ENCODE results near the gene PRXL2C. TPM values are rescaled to one million over a fixed set of nuclear protein-coding genes. Genes with fewer than 3 reads are reported as not detected.
"Not testable (repeated sequence)": the region's sequence is repeated elsewhere in the genome, so short reads cannot be mapped to it uniquely, and the experiment has no call there.

Gene PRXL2C
- total RNA-seq, 2 donors from 2014 or later, result 14.3 to 14.6 TPM

GRCh38 chr9:96617439-96618185 lies 37.5 kb downstream of the PRXL2C start:
- Histone ChIP-seq H3K4me3 (peak overlapping the region in 1 of 2 donors; percentile 78), H3K27ac (peak overlapping the region; percentile 88 to 92), H3K27me3 (replicated peaks; ENCODE audit: insufficient read depth) (no peaks in the 10 kb centered on the region), H3K4me1 (replicated peaks) (no peaks in the 10 kb centered on the region), H3K9me3 (no peaks in the 10 kb centered on the region), H3K36me3 (no peaks in the 10 kb centered on the region)
- intact Hi-C loops (cut with DNase I), result loop anchor here (5.0 kb wide), 3 partner anchors 35 to 170 kb away; no protein-coding TSS in a partner anchor
- peak; percentile 21 for DNase-seq (ENCODE audit: low spot score)
- WGBS, result 51% methylated on average over 22 of the region's 22 CpGs
- no peak for TF ChIP-seq POLR2AphosphoS5 (IDR thresholded peaks at IDR 0.05)
- TF ChIP-seq CTCF (IDR thresholded peaks at IDR 0.05), result no peak
- no peak for TF ChIP-seq POLR2A (IDR thresholded peaks at IDR 0.05)

- Histone ChIP-seq H3K27me3 (replicated peaks; ENCODE audit: insufficient read depth) (no peaks in the 10 kb centered on the region), H3K27ac (no peak overlapping the region), H3K9me3 (no peaks in the 10 kb centered on the region), H3K4me3 (no peak overlapping the region), H3K36me3 (no peaks in the 10 kb centered on the region), H3K4me1 (replicated peaks) (no peaks in the 10 kb centered on the region)
- TF ChIP-seq POLR2AphosphoS5 (IDR thresholded peaks at IDR 0.05), result no peak
- no peak for TF ChIP-seq CTCF (IDR thresholded peaks at IDR 0.05)
- no peak for TF ChIP-seq POLR2A (IDR thresholded peaks at IDR 0.05)
- 78% methylated on average over 7 of the region's 7 CpGs for WGBS
- DNase-seq (ENCODE audit: low spot score), result no peak
- intact Hi-C loops (cut with DNase I), result loop anchor here (5.0 kb wide), 3 partner anchors 35 to 170 kb away; no protein-coding TSS in a partner anchor
Observed at GRCh38 chr9:96616817-96617438, 38.2 kb downstream of the PRXL2C start.

GRCh38 chr9:96615411-96615810 lies 39.7 kb downstream of the PRXL2C start:
- 77% methylated on average over 6 of the region's 6 CpGs for WGBS
- Histone ChIP-seq H3K4me3 (no peak overlapping the region), H3K27me3 (replicated peaks; ENCODE audit: insufficient read depth) (no peaks in the 10 kb centered on the region), H3K4me1 (replicated peaks) (no peaks in the 10 kb centered on the region), H3K36me3 (no peaks in the 10 kb centered on the region), H3K27ac (no peak overlapping the region), H3K9me3 (no peaks in the 10 kb centered on the region)
- no peak for TF ChIP-seq POLR2AphosphoS5 (IDR thresholded peaks at IDR 0.05)
- TF ChIP-seq CTCF (IDR thresholded peaks at IDR 0.05), result no peak
- DNase-seq (ENCODE audit: low spot score), result no peak
- intact Hi-C loops (cut with DNase I), result loop anchor here (5.0 kb wide), 3 partner anchors 37 to 168 kb away; no protein-coding TSS in a partner anchor

- DNase-seq (ENCODE audit: low spot score); H3K4me3 ChIP-seq; H3K4me1 ChIP-seq (replicated peaks); H3K27me3 ChIP-seq (replicated peaks; ENCODE audit: insufficient read depth); H3K36me3 ChIP-seq; H3K9me3 ChIP-seq; H3K27ac ChIP-seq: not testable (repeated sequence)
- 95% methylated on average over 4 of the region's 4 CpGs for WGBS
- intact Hi-C loops (cut with DNase I), result loop anchor here (5.0 kb wide), 3 partner anchors 38 to 167 kb away; no protein-coding TSS in a partner anchor
Observed at GRCh38 chr9:96614664-96615063, 40.5 kb downstream of the PRXL2C start.

GRCh38 chr9:96612966-96613589 lies 42.0 kb downstream of the PRXL2C start:
- Histone ChIP-seq H3K4me3 (no peak overlapping the region), H3K36me3 (no peaks in the 10 kb centered on the region), H3K27me3 (replicated peaks; ENCODE audit: insufficient read depth) (no peaks in the 10 kb centered on the region), H3K9me3 (no peaks in the 10 kb centered on the region), H3K27ac (no peak overlapping the region), H3K4me1 (replicated peaks) (no peaks in the 10 kb centered on the region)
- no peak for TF ChIP-seq POLR2AphosphoS5 (IDR thresholded peaks at IDR 0.05)
- TF ChIP-seq POLR2A (IDR thresholded peaks at IDR 0.05), result no peak
- DNase-seq (ENCODE audit: low spot score), result no peak
- intact Hi-C loops (cut with DNase I), result no loop called here
- WGBS, result 12% methylated on average over 1 of the region's 1 CpG

Measured in prostate gland (tissue), 2 donors.